Suppressor macrophage (primary cell): ENCODE results near the gene ZBTB4.
"Not testable (repeated sequence)": the region's sequence is repeated elsewhere in the genome, so short reads cannot be mapped to it uniquely, and the experiment has no call there.

Source experiments
- DNase-seq, 4 experiments: peaks; one replicate each; pipeline ENCODE4 v3.0.0-alpha.2; 2020 to 2022

ZBTB4 gene

GRCh38 chr17:7470457-7470973, 8.9 kb downstream of the ZBTB4 start:
- DNase-seq = not testable (repeated sequence)

- DNase-seq = not testable (repeated sequence)
Measured at GRCh38 chr17:7469843-7470242, 9.6 kb downstream of the ZBTB4 start.

- no peak for DNase-seq
Measured at GRCh38 chr17:7468804-7469389, 10.5 kb downstream of the ZBTB4 start.

DNA sequence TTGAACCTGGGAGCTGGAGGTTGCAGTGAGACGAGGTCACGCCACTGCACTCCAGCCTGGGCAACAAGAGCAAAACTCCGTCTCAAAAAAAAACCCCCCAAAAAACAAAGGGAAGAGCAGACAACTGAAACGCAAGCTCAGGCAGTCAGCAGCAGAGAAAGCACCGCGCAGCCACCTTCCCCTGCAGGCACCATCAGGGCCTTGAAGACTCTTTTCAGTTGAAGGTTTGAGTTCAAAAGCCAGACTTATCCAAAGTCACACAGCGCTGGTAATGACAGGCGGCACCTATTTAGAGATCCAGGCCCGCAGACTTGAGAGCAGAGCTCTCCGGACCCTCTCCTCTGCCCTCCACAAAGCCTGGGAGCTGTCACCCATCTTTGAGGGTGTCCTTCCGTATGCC, 11.1 kb downstream of the ZBTB4 start:
- DNase-seq = no peak

DNA sequence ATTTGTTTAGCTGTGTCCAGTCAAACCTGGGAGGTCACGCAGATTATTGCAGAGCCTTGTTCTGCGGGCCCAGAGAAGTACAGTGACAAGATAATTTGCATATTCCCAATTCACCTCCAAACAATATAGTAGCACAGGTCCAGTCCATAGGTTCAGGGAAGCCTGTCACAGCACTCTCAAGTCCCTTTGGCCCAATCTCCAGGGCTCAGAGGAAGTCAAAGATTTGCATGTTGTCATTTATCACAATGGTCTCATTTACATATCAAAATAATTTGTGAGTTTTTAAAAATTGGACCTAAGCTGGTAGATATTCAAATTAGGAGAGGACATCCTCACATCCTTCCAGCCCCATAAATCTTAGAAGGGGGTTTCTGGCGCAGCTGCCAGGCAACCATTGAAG, 11.9 kb downstream of the ZBTB4 start:
- no peak for DNase-seq

DNA sequence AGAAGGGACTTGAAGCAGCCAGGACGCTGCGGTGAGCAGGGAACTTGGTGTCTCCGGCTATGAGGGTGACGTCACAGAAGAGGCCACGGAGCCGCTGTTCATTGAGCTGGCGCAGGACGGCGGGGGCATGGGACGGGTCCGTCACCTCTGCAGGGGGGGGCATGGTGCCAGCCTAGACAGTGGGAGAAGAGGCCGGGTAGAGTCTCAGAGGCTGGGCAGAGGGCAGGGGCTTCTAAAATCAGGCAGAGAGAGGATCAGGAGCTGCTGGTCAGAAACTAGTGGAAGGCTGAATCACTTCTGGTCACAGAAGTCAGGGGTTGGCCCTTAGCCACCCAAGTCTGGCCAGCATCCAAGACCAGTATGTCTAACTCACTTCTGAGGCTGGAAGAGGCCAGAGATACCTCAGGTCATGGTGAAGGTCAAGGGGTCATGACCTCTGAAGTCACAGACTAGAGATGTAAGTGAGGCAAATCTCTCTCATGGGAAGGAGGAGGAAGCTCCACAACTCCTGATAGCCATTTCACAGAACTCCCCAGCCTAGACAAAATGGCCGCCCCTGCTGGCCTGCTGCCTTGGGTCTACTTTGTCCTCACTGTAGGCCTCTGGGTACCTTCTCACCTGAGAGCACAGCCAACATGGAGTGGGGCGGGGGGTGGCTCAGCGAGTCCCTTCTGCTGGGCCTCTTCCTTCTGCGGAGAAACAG, 12.6 kb downstream of the ZBTB4 start:
- DNase-seq = peak; percentile 74 to 88 (median 78)

- no peak for DNase-seq
Measured at GRCh38 chr17:7466318-7466638, 13.2 kb downstream of the ZBTB4 start.

DNA sequence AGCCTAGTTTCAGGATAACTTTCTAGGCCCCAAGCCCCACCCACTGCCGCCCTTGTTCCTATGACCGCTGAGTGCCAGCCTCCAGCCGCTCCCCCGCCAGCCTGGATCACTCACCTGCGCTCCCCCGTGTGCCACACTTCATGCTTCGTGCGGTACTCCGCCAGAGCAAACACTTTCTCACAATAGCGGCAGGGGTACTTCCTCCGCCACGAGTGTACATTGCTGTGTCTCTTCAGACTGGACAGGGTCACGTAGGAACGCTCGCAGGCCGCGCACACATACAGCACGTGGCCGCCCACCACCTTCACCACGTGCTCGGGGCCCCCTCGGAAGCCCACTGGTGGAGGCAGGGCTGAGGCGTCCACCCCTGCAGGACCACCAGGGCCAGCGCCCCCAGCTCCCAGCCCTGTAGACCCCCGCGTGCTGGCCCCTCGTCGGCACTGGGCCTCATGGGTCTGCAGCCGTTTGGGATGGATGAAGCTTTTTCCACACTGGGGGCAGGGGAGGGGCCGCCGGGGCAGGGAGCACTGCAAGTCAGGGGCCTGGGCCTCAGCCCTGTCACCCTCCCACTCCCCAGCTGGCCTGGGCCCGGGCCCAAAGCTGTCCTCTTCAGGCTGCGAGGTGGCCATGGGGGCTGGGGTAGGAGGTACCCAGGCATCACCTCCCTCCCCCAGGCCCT, 13.7 kb downstream of the ZBTB4 start:
- no peak for DNase-seq

DNA sequence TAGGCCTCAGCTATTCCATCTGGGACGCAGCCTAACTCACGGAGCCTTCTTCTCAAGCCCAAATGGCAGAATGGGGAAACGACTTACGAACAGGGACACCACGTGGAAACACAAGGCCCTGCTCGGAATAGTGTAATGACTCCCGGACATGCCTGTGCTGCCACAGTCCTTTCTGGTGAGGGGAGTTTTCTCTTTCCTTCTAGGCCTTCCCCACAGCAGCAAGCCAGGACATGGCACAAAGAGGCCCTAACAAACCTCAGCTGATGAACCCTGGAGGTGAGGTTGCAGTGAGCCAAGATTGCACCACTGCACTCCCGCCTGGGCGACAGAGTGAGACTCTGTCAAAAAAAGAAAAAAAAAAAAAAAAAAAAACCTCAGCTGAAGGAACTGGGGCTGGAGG, 15.3 kb downstream of the ZBTB4 start:
- DNase-seq = no peak

- no peak for DNase-seq
Measured at GRCh38 chr17:7463372-7463846, 16.0 kb downstream of the ZBTB4 start.

DNA sequence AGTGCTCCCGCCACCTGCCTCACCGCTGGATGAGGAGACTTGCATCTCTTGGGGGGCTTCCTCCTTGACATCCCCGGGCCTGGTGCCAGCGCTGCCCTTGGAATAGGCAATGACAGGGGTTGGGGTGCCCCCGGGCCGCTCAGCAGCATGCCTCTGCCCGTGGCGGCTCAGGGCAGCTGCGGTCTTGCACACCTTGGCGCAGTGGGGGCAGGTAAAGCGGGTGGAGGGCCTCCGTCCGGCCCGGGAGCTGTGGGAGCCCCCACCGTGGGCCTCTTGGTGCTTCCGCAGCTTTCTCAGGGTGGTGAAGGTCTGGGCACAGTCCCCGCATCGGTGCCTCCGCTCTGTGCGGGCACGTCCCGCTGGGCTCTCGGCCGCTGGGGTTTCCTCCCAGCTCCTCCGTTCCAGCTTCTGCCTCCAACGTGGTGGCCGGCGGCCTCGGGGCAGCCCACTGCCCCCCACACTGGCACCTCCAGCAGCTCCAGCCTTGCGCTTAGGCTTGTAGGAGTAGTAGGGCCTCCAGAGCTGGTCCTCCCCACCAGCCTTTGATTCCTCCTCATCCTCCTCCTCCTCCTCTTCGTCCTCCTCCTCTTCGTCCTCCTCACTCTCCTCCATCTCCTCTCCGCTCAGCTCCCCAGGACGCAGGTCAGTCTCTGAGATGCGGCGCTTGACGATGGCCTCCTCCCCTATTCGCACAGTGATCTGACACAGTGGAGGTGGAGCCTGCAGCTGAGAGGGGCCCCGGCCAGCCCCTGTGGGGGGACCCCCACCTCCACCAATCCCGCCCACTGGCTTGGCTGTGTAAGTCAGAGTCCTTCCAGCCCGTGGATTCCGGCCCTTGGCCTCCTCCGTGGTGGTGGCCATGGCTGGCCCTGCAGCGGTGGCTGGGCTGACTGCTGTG, 16.7 kb downstream of the ZBTB4 start:
- no peak for DNase-seq

DNA sequence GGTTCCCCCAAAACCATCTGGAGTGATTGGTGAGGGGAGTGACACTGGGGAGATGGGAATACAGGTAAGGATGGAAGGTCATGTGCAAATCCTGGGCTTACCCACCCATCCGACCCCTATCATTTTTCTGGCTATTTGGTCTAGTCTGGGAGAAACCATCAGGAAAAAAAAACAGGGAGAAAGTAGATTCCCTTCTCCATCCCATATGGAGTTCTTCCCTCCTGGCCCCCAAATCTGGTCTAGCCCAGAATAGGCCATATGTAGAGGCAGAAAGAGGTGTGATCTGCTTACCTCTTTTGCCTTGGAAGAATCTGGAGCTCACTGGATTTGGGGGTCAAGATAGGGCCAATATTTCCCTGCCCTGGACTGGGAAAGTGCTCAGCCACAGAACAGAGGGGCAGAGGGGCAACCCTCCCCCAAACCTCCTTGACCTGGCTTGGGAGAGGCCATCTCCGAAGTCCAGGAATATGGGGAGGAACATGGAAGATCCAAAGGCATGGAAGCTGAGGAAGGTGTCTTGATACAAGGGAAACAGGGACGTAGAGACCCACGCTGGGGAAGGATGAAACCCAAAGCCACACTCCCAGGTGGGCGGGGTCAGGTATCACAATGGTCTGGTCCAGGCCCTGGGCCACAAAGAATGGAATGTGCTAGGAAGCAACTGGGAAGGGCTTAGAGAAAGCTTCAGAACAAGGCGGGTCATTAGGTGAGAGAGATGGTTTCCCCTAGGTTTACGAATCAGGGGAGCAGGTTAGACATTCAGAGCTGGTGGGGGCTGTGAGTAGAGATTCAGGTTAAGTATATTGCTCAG, 18.4 kb downstream of the ZBTB4 start:
- DNase-seq = no peak

DNA sequence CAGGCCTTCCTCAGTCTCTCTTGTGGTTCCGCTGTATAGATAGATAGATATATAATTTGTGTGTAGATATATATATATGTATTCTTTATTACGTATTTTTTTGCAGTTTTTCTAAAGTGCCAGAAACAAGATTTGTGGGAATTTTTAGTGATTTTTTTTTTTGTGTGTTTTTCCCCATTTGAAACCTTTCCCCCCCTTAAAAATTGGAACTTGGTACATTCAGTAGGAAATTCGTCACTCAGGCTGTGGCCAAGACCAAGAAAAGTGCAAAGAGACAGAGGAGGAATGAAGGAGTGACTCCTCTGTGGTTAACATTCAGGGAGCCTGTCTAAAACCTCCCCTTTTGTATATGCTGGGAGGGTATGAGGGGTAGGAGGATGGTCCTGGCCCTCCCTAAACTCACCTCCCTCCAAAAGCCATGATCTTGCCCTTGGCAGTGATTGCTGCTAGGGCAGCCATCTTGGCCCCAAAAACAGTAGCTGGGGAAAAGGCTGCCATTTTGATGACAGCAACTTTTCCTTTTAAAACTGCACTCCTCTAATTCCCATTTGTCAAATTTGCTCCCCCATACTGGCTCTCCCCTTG, 19.4 kb downstream of the ZBTB4 start:
- no peak for DNase-seq

DNA sequence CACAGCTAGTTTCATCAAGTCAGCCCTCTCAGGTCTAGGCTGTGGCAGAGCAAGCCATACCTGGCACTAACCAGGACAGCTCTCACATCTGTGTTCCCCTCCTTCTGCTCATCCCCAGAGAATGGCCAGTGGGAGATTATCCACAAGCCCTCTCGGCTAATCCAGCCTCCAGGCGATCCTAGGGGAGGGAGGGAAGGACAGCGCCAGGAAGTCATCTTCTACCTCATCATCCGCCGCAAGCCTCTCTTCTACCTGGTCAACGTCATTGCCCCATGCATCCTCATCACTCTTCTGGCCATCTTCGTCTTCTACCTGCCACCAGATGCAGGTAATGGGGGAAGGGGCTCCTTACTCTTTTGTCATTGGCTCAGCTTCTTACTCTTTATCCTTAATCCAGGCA, 31.0 kb downstream of the ZBTB4 start:
- no peak for DNase-seq

DNA sequence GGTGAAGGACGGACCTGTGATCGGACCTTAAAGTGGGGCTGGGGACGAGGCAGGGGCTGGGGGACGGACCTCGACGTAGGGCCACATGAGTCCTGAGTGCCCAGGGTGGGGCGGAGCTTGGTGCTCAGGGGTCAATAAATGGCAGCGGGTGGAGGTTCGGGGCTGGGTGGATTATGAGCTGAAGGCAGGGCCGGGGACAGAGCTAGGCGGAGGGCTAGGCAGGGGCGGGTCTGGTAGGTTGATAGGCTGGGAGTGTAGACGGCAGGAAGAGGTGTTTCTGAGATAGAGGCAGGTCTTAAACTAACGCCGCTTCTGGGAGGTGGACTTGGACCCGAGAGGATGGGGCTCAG, 33.8 kb downstream of the ZBTB4 start:
- DNase-seq = no peak

DNA sequence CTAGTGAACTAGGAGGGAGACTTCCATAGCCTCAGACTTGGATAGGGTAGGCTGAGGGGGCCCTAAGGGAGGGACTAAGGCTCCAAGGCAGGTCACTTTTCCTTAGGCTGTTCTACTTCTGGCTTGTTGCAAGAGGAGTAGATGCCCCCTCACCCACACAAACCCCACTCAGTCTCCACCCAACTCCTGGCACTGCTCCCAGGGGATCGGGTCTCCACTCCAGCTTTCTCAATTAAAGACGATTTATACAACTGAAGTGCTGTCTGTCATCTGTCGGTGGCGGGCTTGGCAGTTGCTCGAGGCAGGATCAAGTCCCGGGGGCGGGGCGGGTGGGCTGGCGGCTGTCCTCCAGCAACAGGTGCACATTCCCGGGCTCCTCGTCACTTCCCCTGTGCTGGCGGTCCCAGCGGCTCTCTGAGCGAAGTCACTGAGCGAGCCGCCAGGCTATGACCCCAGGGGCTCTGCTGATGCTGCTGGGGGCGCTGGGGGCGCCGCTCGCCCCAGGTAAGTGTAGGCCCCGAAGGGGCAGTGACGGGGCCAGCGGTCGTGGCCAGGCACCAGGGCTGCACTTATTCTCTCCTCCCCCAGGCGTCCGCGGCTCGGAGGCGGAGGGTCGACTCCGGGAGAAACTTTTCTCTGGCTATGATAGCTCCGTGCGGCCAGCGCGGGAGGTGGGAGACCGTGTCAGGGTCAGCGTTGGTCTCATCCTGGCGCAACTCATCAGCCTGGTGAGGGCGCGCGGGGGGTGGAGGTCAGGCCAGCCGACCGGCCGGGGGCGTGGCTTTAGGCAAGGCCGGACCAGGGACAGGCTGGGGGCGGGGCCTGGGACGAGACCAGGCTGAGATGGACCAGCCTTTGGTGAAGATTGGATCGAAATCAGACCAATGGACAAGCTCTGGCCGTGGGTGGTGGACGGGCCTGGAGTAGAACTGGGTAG, 34.5 kb downstream of the ZBTB4 start, which contains the start of gene CHRNB1:
Gene CHRNB1 (plus strand): TSS at position 380 of the 937 bp plus-strand sequence. CDS start 67 bp downstream, at position 447.
- DNase-seq = peak; percentile 75 to 91 (median 80)

GRCh38 chr17:7443499-7444485, 35.6 kb downstream of the ZBTB4 start:
- no peak for DNase-seq

DNA sequence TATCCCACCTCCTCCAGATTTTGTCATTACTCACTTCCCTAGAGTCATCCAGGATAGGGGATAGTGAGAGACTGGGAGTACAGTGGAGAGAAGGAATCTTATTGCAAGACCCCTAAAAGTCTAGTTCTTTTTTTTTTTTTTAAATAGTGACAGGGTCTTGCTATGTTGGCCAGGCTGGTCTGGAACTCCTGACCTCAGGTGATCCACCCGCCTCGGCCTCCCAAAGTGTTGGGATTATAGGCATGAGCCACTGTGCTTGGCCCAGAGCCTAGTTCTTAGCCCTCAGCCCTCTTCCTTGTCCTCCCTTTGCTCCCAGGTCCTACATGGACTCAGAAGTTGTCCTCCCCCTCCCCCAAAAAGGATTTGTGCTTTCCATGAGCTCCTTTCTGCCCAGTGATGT, 37.3 kb downstream of the ZBTB4 start:
- no peak for DNase-seq

GRCh38 chr17:7441266-7441665, 38.2 kb downstream of the ZBTB4 start:
- no peak for DNase-seq
